NCI-H1694 treated with DMSO at 0.1 percent for 48 hours (cell line): Measurements from ENCODE around the gene HIVEP2.

Source experiments
- DNase-seq: peaks from one replicate; lab custom pipeline; 2025; lab: John Stamatoyannopoulos, UW

The HIVEP2 gene

DNA sequence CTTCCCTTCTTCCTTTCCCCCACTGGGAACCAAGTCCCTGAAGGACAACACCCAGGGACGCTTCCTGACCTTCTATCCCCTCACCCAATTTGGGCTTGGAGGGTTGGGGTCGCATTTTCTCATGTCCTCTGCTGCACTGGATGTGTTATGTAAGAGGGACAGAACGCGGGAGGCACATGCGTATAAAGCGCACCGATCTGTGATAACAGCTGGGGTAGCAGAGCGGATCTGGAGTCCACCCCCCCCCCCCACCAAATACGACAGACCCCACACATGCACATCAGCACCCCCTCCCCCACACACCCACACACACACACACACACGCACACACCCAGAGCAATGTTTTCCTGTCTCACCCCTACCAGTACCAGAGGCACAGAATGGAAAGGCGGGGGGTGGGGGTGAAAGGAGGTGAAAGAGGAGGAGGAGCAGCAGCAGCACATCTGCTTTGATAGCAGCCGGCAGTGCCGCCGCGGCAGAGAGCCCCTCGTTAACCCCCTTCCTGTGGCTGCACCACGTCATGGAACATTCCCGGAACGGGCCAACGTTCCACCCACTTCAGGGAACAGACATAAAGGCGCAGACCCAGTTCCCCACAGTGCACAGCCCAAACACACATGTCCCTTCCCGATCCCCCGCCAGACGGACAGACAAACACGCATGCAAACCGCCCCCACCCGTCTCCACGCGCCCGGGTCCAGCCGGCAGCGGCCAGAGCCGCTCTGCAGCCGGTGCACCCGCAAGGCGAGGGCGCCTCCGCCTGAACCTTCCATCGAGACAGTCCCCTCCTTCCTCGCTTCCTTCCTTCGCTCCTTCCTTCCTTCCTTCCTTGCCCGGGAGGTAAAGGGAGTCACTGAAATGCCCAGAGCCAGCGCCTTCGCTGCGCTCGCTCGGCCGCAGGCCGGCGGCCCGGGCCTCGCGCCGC lies 590 bp downstream of the HIVEP2 start:
- peak; percentile 25 for DNase-seq

DNA sequence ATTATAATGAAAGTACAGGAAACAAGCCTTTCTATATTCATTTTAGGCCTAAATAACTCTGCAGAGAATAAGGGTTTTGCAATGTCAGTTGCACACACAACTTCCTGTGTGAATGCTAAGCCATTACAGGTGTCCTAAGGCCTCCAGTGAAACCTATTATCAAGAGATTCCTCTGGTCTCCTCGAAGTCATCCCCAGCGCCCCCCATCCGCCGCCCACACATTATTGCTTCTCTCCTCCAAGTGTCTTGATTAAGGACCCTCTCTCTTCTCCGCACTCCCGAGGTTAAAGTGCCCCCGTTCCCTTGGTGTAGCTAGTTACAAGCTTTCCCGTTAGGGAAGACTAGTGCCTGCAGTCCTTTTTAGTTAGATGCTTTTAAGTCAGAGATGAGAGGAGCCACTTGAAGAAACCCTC lies 1.3 kb downstream of the HIVEP2 start:
- DNase-seq = no peak

DNA sequence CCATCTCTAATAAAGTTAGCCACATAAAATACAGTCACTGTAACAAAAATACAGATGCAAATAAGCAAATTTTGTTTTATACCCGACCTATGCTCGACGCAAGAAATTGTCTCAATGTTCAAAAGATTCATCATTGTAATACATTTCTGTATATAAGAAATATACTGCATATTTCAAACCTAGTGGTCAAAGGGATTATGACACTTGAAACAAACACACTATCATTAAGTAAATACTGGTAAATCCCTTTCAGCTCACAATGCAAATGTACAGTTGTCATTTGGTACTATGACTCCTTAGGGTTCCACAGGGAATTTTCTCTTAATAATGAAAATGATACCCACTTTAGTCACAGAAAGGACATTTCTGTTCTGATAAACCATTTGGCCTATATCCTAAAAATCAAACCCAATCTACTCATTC lies 2.2 kb downstream of the HIVEP2 start:
- DNase-seq = peak; percentile 30

DNA sequence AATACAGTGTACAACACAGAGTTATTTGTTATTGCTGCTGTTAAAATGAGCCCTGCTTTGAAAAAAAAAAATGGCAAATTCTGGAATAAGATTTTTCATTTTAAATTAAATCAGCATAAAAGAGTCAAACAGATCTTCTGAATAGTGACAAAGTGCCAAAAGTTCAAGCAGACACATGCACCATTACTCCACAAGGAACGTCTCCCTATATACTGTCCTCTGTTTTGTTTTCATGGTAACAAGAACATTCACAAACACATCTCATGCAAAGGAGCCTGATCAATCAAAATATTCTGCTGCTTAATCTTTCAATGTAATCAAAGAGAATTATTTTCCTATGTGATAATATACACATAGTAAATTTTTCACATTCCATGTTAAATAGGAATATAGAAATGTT lies 2.7 kb downstream of the HIVEP2 start:
- no peak for DNase-seq

DNA sequence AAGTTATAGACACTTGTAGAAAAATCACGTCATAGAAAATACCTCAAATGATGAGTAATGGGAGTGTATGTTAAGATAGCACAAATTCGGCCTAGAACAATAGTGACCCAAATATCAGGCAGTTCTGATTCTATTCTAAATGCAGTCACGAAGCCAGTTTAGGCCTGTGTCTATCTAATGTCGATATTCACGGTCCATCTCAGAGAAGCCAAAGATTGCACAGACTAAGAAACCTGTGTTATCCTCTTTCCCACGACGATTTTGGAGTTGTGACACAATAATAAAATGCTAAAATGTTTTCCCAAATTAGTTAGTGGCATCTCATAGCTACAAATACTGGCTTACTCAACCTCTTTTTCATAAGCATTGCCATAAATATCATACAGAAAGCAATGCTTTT lies 4.0 kb downstream of the HIVEP2 start:
- DNase-seq = no peak

DNA sequence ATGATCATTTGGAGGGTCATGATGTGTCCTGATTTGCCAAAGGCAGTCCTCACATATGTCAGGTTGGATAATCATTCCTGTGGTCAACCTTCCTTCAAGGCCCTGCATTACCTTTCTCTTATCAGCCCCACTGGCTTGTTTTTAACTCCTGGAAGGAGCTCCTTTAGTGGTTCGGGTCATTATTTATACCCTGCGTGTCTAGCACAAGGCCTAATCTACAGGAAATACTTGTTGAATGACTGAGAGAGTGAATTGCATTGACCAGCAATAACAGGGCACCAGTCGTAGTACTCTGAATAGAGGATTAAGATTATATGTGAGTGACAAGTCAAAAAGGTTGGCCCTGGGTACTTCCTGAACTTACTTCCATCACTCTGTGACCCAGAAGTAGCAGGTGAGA lies 4.5 kb downstream of the HIVEP2 start:
- no peak for DNase-seq

DNA sequence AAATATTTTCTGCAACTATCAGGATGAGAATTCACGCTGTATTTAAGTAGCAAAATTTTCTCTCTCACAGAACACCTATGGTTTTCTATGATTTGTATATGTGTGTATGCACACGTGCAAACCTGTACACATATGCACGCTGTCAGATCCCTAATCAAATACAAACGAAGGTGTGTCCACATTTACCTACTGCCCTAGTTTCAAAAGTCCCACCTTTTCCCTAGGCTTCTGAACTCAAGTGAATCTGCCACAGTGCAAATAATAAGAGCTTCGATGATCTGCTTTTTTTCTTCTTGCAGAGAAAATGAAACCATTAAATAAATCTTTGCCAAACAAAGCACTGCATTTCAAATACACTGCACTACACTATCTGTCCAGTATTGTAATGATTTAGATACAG lies 6.5 kb downstream of the HIVEP2 start:
- DNase-seq = no peak

DNA sequence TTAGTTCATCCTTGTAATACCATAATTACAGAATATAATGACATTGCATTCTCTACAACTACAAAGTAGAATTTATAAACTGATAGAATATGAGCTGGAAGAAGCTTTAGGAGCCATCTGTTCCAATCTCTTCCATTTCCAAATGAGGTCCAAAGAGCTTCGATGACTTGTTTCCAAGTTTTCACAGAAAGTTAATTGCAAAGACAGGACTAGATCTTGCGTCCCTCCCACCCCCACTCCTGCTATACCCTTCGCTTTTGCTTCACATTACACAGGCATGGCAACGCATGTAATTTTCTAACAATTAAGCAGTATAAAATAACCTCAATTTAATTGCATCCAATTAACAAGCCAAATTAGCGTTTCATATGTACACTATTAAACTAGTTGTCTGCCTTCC lies 7.0 kb downstream of the HIVEP2 start:
- no peak for DNase-seq

DNA sequence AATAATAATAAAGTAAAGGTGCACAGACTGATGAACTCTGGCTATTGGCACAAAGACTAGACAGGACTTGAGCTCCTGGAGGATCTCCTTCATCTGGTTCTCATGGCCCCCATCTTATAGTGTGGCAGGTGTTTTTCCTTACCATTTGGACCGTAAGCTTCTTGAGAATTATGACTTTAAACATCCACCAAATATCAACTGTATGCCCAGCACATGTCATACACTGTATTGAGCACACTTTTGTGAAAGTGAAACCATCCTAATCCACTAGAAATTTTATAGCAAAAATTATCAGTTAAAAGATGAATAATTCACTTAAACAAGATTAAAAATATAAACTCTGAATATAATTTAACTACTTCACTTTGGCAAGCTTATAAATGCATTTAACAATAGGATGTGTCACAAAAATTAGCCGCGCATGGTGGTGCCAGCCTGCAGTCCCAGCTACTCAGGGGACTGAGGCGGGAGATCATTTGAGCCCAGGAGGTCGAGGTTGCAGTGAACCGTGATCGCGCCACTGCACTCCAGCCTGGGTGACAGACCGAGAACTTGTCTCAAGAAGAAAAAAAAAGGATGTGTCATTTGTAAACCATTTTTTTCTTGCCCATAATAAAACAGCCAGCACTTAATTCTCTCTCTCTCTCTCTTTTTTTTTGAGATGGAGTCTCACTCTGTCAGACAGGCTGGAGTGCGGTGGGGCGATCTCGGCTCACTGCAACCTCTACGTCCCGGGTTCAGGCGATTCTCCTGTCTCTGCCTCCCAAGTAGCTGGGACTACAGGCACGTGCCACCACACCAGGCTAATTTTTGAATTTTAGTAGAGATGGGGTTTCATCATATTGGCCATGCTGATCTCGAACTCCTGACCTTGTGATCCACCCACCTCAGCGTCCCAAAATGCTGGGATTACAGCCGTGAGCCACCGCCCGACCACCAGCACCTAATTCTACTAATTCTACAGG lies 9.1 kb downstream of the HIVEP2 start:
- no peak for DNase-seq

DNA sequence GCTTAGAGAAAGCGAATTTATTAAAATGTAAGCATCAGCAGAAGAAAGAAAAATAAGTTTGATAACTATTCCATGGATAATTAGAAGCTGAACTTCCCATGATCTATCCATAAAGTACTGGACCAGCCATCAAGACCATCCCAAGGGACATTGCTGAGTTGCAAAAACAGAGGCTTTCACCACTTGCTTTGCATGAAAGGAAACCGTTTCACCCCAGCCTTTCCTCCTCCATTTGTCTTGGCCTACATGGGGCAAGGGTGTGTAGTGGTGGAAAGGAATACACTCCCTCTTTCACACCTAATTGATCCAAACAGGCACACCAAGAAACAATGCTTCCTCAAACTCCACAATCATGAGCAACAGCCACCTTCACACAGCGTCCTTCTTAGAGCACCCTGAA lies 10.4 kb downstream of the HIVEP2 start:
- DNase-seq = no peak

DNA sequence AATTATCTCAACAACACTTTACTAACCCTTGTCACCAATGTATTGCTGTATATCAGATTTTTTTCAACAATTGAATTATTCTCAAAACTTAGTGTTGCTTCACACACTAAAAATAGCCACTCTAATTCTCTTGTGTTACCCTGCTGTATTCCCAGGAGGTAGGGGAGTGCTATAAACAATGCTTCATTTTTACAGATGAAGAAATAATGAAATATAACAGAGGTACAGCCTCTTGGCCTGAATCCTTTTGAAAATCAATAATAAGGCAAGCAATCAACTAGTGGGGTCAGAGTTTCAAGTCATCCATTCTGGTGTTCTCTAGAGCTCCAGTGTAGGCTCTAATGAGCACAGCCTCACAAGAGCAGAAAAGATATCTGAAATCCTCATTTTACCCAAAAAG lies 10.9 kb downstream of the HIVEP2 start:
- DNase-seq = no peak

DNA sequence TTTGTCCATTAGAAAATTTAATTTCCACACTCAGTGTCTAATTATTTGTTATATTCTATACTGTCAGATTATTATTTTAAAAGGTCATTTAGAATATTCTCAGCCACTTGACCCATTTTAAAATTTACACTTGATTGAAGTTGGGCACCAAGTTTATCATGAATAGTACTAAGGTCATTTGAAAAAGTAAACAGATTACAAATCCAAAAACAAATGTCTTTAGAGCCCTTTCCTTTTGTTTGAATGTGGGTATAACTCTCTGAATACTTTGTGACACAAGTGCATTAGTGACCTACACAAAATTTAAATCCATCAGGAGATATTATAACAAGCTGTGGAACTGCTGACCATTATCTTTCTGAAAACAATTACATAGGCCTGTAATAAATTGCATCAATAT lies 11.3 kb downstream of the HIVEP2 start:
- no peak for DNase-seq

DNA sequence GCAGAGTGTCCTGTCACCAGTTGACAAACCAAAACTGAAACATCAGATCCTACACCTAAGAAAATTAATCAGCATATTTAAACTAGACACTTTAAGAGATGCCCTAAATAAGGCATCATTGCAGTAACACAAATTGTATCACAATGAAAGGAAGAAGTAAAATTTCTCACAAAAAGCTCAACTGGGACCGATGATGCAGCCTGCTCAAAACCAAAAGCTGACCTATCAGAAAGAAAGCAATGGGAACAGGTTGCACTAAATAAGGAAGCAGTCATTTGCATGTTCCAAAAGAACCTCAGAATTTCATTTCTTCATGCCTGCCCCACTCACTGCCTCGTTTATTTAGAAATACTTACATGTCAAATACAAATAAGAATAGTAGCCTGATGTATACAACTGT lies 12.1 kb downstream of the HIVEP2 start:
- no peak for DNase-seq

DNA sequence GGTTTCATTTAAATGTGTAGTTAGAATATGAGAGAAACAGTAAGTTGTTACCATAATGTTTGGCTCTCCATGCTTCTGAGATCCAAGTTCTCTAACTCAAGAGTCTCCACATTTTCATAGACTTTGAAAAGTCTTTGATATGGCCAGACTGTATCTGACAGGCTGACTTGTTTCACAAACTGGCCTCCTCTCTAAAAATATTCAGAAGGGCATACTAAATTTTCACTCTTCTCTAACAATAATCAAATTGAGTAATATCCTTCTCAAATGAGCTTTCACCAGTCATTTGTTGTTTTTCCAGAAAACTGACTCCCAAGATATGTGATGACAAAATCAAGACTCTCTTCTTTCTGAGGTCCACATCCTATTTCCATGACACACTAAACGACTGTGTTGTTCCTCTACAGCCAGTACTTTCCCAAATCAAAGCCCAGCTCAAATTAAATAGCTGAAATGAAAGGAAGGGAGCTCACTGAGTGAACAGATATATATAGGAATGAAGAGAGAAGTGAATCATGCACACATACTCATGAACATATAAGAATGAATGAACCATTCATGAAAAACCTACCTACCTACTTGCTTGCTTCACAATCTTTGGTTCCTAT lies 15.1 kb downstream of the HIVEP2 start:
- no peak for DNase-seq

DNA sequence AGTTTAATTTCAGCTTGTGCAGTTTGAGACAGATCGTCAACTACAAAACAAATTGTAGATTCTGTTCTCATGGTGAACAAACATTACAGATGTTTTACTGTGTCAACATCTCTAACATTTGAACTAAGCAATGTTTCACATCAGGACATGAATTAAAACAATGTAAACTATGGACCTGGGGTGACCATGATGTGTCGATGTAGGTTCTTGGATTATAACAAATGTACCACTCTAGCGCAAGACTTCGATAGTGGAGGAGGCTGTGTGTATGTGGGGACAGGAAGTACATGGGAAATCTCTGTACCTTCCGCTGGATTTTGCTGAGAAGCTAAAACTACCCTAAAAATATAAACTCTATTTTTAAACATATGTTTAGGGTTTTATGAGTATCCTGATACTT lies 17.1 kb downstream of the HIVEP2 start:
- no peak for DNase-seq

DNA sequence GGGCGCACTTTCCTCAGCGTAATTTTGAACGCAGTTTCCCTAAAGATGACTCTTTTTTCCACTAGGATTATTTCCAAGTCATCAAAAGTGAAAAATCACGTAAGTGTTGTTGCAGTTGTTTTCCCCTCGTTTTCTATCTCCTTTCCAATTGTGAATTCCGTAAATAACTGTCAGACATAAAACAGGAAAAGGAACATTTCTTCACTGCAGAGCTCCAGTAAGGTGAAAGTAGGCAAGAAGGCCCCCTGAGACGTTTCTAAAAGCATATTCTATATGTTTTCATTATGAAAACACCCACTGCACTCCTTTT lies 17.8 kb downstream of the HIVEP2 start:
- DNase-seq = no peak

DNA sequence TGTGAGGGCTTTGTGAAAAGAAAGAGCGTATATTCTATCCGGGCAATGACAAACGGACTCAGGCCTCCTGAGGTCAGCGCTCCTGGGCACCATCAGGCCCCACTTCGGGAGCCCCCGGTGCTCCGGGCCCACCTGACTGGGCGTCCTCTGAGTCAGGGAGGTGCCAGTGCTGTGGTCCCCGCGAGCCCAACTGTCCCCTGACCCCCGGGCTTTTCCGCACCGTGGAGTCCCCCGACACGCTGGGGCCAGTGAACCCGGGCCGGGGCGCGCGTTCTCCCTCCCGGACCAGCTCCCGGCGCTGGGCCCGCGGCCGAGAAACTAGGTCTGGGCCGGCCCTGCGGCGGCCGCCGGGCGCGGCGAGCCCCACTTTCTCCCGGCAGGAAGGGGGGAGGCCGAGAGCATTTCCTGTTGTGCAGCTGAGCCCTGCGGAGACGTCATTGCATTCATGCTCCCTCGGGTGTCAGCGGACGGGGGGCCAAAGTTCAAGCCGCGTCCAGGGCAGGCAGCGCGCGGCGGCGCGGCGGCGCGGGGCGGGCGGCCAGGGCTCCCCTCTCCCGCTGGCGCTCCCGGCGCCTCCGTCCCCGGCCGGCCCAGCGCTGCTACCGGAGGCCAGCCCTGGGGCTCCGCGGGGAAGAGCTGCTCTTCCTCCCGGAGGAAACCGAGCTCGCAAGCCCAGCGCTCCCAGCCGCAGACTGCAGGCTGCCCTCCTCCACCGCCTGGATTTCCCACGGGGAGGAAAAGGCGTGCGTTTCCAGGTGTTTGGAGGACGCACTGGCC lies 18.3 kb downstream of the HIVEP2 start:
- no peak for DNase-seq

DNA sequence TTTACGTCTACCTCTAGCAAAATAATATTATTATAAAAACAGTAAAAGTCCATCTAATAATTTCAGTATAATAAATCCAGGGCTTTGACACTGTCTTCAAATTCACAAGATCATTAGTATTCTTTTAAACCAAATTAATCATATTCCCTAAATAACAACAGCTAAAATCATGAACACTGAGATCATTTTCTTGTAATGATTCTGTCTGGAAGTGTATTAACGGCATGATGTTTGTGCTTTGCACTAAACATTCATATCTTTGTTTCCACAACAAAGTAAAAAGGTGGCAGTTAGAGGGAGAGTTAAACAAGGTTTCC lies 18.8 kb downstream of the HIVEP2 start:
- DNase-seq = no peak

DNA sequence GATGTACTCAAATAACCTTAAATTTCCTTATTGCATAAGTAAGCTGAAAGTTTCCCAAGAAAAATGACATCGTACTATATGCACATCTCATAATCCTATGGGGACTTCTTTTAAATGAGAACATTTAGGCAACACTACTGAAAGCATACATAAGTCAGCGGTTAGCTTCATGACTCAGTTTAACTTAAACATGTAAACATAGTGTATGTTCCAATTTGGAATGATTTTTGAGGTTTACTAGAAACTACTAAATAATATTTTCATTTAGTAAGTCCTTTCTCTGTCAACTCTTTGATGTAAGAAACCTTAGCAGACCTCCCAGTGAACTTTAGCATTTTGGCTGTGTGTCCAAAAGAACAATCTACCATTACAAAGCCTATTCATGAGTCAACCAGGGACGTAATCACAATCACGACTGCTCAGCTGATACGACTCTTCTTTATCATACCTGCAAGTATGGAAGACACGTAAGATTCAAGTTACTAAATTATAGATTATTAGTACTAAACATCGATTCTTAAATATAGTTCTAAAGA lies 19.3 kb downstream of the HIVEP2 start:
- no peak for DNase-seq

DNA sequence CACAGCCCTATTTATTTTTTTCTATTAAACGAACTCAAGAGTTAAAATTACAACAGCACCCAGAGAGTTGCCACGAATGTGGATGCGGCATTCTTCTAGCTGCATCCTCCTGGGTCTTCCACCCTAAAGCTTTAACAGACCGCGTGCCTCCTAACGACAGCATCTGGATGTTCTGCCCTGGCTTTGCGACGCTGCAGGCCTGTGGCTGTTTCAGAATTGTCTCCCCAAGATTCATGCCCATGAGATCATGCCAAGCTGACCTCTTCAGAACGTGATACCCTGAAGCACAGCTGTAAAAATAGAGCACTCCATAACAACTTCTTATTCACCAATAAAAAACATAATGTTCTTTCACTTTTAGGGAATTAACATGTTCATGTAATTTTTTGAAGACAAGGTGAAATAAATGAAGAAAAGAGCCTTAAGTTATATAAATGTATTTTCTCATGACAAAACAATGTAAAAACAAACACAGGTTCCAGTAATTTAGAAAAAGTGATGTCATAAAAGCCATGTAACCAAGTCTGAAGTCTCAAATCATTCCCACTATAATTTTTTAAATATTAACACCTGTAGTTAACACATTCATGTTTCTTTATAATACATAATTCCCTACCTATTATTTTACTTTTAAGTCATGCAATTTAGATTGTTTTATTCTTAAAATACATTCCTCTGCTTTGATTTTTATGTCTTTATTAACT lies 26.5 kb downstream of the HIVEP2 start:
- no peak for DNase-seq

DNA sequence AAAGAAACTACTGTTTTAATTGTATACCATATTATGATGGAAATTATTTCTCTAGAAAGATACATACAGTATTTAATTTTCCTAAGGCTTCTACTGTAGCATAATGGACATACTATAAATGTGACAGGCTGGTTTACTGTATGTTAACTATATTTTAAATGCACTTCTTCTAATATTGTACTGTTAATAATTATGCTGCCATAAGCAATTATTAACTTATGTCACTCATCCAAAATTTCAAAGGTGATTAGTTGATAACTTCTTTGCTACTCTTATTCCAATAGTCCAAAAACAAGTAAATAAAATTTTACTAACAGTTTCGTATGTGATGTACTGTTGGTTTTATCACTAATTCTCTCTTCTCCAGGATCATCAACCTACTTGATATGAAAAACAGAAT lies 28.1 kb downstream of the HIVEP2 start:
- no peak for DNase-seq
